ENCODE measurements around the gene NEIL3.

- no peak for TF ChIP-seq POLR2AphosphoS5 (IDR thresholded peaks at IDR 0.05; ENCODE audit: low read depth)
- TF ChIP-seq, protein P1, sequence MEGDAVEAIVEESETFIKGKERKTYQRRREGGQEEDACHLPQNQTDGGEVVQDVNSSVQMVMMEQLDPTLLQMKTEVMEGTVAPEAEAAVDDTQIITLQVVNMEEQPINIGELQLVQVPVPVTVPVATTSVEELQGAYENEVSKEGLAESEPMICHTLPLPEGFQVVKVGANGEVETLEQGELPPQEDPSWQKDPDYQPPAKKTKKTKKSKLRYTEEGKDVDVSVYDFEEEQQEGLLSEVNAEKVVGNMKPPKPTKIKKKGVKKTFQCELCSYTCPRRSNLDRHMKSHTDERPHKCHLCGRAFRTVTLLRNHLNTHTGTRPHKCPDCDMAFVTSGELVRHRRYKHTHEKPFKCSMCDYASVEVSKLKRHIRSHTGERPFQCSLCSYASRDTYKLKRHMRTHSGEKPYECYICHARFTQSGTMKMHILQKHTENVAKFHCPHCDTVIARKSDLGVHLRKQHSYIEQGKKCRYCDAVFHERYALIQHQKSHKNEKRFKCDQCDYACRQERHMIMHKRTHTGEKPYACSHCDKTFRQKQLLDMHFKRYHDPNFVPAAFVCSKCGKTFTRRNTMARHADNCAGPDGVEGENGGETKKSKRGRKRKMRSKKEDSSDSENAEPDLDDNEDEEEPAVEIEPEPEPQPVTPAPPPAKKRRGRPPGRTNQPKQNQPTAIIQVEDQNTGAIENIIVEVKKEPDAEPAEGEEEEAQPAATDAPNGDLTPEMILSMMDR (IDR thresholded peaks at IDR 0.05; ENCODE audit: insufficient read depth, low read length), result no peak
- TF ChIP-seq GABPA (IDR thresholded peaks at IDR 0.05; ENCODE audit: low read depth), result no peak
- TF ChIP-seq, protein P2, sequence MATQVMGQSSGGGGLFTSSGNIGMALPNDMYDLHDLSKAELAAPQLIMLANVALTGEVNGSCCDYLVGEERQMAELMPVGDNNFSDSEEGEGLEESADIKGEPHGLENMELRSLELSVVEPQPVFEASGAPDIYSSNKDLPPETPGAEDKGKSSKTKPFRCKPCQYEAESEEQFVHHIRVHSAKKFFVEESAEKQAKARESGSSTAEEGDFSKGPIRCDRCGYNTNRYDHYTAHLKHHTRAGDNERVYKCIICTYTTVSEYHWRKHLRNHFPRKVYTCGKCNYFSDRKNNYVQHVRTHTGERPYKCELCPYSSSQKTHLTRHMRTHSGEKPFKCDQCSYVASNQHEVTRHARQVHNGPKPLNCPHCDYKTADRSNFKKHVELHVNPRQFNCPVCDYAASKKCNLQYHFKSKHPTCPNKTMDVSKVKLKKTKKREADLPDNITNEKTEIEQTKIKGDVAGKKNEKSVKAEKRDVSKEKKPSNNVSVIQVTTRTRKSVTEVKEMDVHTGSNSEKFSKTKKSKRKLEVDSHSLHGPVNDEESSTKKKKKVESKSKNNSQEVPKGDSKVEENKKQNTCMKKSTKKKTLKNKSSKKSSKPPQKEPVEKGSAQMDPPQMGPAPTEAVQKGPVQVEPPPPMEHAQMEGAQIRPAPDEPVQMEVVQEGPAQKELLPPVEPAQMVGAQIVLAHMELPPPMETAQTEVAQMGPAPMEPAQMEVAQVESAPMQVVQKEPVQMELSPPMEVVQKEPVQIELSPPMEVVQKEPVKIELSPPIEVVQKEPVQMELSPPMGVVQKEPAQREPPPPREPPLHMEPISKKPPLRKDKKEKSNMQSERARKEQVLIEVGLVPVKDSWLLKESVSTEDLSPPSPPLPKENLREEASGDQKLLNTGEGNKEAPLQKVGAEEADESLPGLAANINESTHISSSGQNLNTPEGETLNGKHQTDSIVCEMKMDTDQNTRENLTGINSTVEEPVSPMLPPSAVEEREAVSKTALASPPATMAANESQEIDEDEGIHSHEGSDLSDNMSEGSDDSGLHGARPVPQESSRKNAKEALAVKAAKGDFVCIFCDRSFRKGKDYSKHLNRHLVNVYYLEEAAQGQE (IDR thresholded peaks at IDR 0.05; ENCODE audit: insufficient replicate concordance, low read depth), result no peak
- no peak for TF ChIP-seq SPI1 (IDR thresholded peaks at IDR 0.05; ENCODE audit: borderline replicate concordance, low read depth)
These were observed 45.9 kb upstream of the NEIL3 start for GRCh38 chr4:177263818-177264217.
